Gastrocnemius medialis (tissue), 4 donors: ENCODE results near the gene ZNF407. TPM values are rescaled to one million over a fixed set of nuclear protein-coding genes. Genes with fewer than 3 reads are reported as not detected.

ENCODE experiments used
- ATAC-seq, 2 donors: fragments of 150-250 bp; one replicate each; pipeline ENCODE4 v1.9.1; 2016
- DNase-seq, 2 donors: peaks; one replicate each; pipeline ENCODE4 v3.0.0-alpha.2; 2019
- H3K27ac ChIP-seq, 4 donors: fragments of 200-600 bp; sonication (generic); 1 replicate in 1 of 4; 2 replicates in 3 of 4; pipeline ENCODE4 v1.5.1; 2016 to 2018; ENCODE audit warnings: mild to moderate bottlenecking in 2 of 4, moderate library complexity in 1 of 4
- H3K27me3 ChIP-seq, 3 donors: fragments of 200-600 bp; sonication (generic) in 2 of 3; 1 replicate in 1 of 3; 2 replicates in 2 of 3; pipeline versions ENCODE4 v1.5.1 to v1.6.0; 2016 to 2019; ENCODE audit warnings: mild to moderate bottlenecking in 1 of 3, moderate library complexity in 1 of 3
- H3K36me3 ChIP-seq, 2 donors: fragments of 200-600 bp; sonication (generic) in 1 of 2; one replicate each; pipeline ENCODE4 v1.5.1; 2017 to 2018
- H3K4me1 ChIP-seq, 2 donors: fragments of 200-600 bp; sonication (generic) in 1 of 2; one replicate each; pipeline ENCODE4 v1.5.1; 2016 to 2017; ENCODE audit warnings: mild to moderate bottlenecking in 2 of 2
- H3K4me3 ChIP-seq, 4 donors: fragments of 200-600 bp; sonication (generic) in 3 of 4; 1 replicate in 1 of 4; 2 replicates in 3 of 4; pipeline ENCODE4 v1.5.1; 2016 to 2019; ENCODE audit warnings: mild to moderate bottlenecking in 2 of 4
- H3K9me3 ChIP-seq, 3 donors: fragments of 200-600 bp; sonication (generic) in 2 of 3; 1 replicate in 1 of 3; 2 replicates in 2 of 3; pipeline ENCODE4 v1.5.1; 2016 to 2019
- POLR2A ChIP-seq, 2 donors: fragments of 450-650 bp; IDR thresholded peaks; one replicate each; pipeline ENCODE4 v1.6.1; 2017; ENCODE audit warnings: antibody characterized with exemption in 2 of 2, mild to moderate bottlenecking in 2 of 2, moderate library complexity in 2 of 2
- in situ Hi-C, 4 donors: fragments of 200-750 bp; cut with MboI; loops; one replicate each; pipeline versions ENCODE4 v1.15.0 to v1.8.0; 2017; ENCODE audit warnings: low sequenced_read_pairs in 4 of 4
- intact Hi-C: fragments of 100-400 bp; cut with DNase I; formaldehyde crosslinking; loops from one replicate; pipeline ENCODE4 v1.15.1; 2023; ENCODE audit warnings: low total_unique reads
- total RNA-seq, 4 donors: library from RNA; depleted of rRNA; stranded (reverse); fragments of >200 nt; gene quantifications; one replicate each; pipeline versions ENCODE4 v1.1.0 to v1.2.3, GENCODE V29; 2016
- TF ChIP-seq, protein P1 (sequence below), 5 experiments: fragments of 450-650 bp in 3 of 5; fragments of 200-600 bp in 2 of 5; sonication (generic) in 2 of 5; IDR thresholded peaks in 4 of 5; conservative IDR thresholded peaks in 1 of 5; 1 replicate in 4 of 5; 2 replicates in 1 of 5; pipeline ENCODE4 v1.5.1; 2016 to 2019; ENCODE audit warnings: antibody characterized with exemption in 5 of 5, mild to moderate bottlenecking in 3 of 5, moderate library complexity in 3 of 5

ZNF407 gene
- total RNA-seq, 4 donors from 2014 or later = 5.9 to 11.4 (median 9.2) TPM

- Histone ChIP-seq H3K4me1 (no peaks in the 10 kb centered on the region), H3K27ac (no peak overlapping the region), H3K27me3 (no peaks in the 10 kb centered on the region), H3K4me3 (no peak overlapping the region), H3K36me3 (no peaks in the 10 kb centered on the region), H3K9me3 (no peaks in the 10 kb centered on the region)
- in situ Hi-C loops (no loop called here), intact Hi-C loops (no loop called here)
- DNase-seq = no peak
- no peak for TF ChIP-seq POLR2A (IDR thresholded peaks at IDR 0.05)
- TF ChIP-seq, protein P1, sequence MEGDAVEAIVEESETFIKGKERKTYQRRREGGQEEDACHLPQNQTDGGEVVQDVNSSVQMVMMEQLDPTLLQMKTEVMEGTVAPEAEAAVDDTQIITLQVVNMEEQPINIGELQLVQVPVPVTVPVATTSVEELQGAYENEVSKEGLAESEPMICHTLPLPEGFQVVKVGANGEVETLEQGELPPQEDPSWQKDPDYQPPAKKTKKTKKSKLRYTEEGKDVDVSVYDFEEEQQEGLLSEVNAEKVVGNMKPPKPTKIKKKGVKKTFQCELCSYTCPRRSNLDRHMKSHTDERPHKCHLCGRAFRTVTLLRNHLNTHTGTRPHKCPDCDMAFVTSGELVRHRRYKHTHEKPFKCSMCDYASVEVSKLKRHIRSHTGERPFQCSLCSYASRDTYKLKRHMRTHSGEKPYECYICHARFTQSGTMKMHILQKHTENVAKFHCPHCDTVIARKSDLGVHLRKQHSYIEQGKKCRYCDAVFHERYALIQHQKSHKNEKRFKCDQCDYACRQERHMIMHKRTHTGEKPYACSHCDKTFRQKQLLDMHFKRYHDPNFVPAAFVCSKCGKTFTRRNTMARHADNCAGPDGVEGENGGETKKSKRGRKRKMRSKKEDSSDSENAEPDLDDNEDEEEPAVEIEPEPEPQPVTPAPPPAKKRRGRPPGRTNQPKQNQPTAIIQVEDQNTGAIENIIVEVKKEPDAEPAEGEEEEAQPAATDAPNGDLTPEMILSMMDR (IDR thresholded peaks at IDR 0.05 in 4 of 5, conservative IDR thresholded peaks at IDR 0.05 in 1 of 5) = no peak
- no peak for ATAC-seq
These were observed 15.7 kb downstream of the ZNF407 start for GRCh38 chr18:74613381-74613780.

- intact Hi-C loops = no loop called here
- in situ Hi-C loops = no loop called here
- TF ChIP-seq POLR2A (IDR thresholded peaks at IDR 0.05) = no peak
- TF ChIP-seq, protein P1 (IDR thresholded peaks at IDR 0.05 in 4 of 5, conservative IDR thresholded peaks at IDR 0.05 in 1 of 5) = no peak
- Histone ChIP-seq H3K36me3 (no peaks in the 10 kb centered on the region), H3K9me3 (no peaks in the 10 kb centered on the region), H3K27me3 (no peaks in the 10 kb centered on the region), H3K4me1 (no peaks in the 10 kb centered on the region), H3K4me3 (no peak overlapping the region), H3K27ac (no peak overlapping the region)
- no peak for DNase-seq
- no peak for ATAC-seq
These were observed 18.8 kb downstream of the ZNF407 start for GRCh38 chr18:74616494-74616893.

DNA sequence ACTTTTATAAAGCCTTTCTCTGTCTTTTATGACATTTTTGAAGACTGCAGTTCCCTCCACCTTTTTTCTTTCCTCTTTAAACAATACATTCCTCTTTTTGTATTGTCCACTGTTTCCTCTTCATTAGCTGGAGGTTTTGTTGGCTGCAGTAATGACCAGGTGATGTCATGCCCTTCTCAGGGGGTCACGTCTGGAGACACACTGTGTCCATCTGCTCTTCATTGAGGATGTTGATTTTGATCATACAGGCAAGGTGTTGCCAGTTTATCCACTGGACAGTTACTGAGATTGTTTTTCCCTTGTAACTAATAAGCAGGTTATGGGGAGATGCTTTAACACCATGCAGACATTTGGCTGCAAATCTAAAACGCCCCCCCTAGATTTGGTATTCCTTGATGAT, 19.8 kb downstream of the ZNF407 start:
- no peak for ATAC-seq
- H3K27ac ChIP-seq = no peak overlapping the region
- TF ChIP-seq, protein P1 (IDR thresholded peaks at IDR 0.05 in 4 of 5, conservative IDR thresholded peaks at IDR 0.05 in 1 of 5) = no peak
- TF ChIP-seq POLR2A (IDR thresholded peaks at IDR 0.05) = no peak
- no peaks in the 10 kb centered on the region for H3K36me3 ChIP-seq
- no peaks in the 10 kb centered on the region for H3K4me1 ChIP-seq
- no peak overlapping the region for H3K4me3 ChIP-seq
- no peaks in the 10 kb centered on the region for H3K9me3 ChIP-seq
- intact Hi-C loops = no loop called here
- H3K27me3 ChIP-seq = no peaks in the 10 kb centered on the region
- in situ Hi-C loops = no loop called here
- no peak for DNase-seq

DNA sequence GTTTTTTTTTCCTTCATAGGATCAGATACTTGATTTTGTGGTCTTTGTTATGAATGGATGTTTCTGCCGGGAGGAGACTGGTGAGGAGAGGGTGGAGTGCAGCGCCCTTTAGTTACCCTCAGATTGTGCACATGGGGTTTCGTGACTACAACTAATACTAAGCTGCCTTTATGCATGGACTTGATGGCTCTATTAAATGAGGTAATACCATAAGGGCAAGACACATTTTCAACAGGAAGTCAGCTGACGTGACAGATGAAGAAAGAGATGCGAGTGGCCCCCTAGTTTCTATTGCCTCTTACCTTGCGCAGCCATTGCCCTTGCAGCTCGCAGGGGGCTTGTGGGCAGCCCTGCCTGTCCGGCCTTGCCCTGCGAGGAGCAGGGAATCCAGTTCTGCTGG, 24.4 kb downstream of the ZNF407 start:
- H3K4me1 ChIP-seq = no peaks in the 10 kb centered on the region
- TF ChIP-seq, protein P1 (IDR thresholded peaks at IDR 0.05 in 4 of 5, conservative IDR thresholded peaks at IDR 0.05 in 1 of 5) = no peak
- no peak for TF ChIP-seq POLR2A (IDR thresholded peaks at IDR 0.05)
- in situ Hi-C loops (no loop called here), intact Hi-C loops (loop anchor here (5.0 kb wide), 1 partner anchor 1725 kb away; no protein-coding TSS in a partner anchor)
- H3K27ac ChIP-seq = no peak overlapping the region
- no peaks in the 10 kb centered on the region for H3K9me3 ChIP-seq
- H3K4me3 ChIP-seq = no peak overlapping the region
- H3K27me3 ChIP-seq = no peaks in the 10 kb centered on the region
- DNase-seq (no peak), ATAC-seq (no peak)
- H3K36me3 ChIP-seq = no peaks in the 10 kb centered on the region
